ENCODE results near the gene C8A.

GRCh38 chr1:56903778-56904177 is 49.2 kb downstream of the C8A start:
- TF ChIP-seq CTCF (IDR thresholded peaks at IDR 0.05) (no peak), POLR2A (IDR thresholded peaks at IDR 0.05) (no peak)
